Measurements from ENCODE around the gene LRRC49. TPM values are rescaled to one million over a fixed set of nuclear protein-coding genes. Genes with fewer than 3 reads are reported as not detected.

The LRRC49 gene
- total RNA-seq, 2 donors from 2014 or later: 33.0 to 33.1 TPM

DNA sequence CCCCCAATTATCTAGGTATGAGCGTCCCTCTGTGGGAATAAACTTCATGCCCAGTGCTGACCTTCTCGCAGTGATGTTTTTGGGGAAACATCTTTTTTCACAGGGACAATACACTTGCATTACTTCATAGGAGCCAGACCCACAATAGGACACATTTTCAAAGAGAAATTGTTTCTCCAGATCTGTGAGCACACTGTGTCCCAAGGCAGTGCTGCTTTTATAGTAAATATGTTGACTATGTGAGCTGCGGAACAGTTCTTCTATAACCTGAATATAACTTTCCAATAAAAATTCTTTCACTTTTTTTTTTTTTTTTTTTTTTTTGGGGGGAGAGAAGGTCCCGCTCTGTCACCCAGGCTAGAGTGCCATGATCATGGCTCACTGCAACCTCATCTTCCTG, 205.3 kb downstream of the LRRC49 start:
- no peak for ATAC-seq
- intact Hi-C loops (cut with DNase I): no loop called here
- no peak for DNase-seq

DNA sequence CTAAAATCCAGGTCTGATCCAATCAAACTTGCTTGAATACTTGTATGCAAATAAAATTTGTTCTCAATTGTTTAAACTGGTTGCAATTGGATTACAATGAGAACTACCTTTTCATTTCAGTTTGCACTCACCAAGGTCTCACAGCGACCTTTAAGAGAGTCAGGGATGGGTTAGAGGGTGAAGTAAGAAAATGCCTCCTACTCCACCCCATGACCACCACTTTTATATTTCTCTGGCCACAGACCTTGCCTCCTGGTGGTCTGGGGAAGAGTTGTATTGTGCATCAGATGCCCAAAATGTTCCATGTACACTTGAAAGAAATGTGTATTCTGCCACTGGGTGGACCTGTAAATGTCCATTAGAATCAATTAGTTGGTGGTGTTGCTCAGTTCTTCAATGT, 206.3 kb downstream of the LRRC49 start:
- intact Hi-C loops (cut with DNase I): no loop called here

More for the DNA sequence above, 206.3 kb downstream of the LRRC49 start:
- ATAC-seq (no peak), DNase-seq (no peak)

Other genes with a start within 250 kb of the LRRC49 start
- gene UACA, start 129.3 kb upstream of the LRRC49 start, total RNA-seq: 10 to 100 TPM; 28.2 to 37.6 TPM
- gene LARP6, start 38.7 kb upstream of the LRRC49 start, total RNA-seq: 10 to 100 TPM; 34.4 to 47.2 TPM
- gene THAP10, start 393 bp upstream of the LRRC49 start, total RNA-seq: 1 to 10 TPM; 3.2 to 3.6 TPM
- 10 to 100 TPM; 39.8 to 68.3 TPM for gene THSD4, start 222.6 kb downstream of the LRRC49 start, total RNA-seq

All from left cardiac atrium (tissue), 4 donors.